HG03442 (cell line): ENCODE results near the gene LYST.
"Not testable (repeated sequence)": the region's sequence is repeated elsewhere in the genome, so short reads cannot be mapped to it uniquely, and the experiment has no call there.

Experiments used
- ATAC-seq: cut with Tn5 transposase; IDR thresholded peaks from one replicate; pipeline ENCODE4 v1.9.1; 2021; ENCODE audit warnings: mild to moderate bottlenecking, moderate library complexity; ENCODE audit not compliant: unreplicated experiment

The LYST gene

DNA sequence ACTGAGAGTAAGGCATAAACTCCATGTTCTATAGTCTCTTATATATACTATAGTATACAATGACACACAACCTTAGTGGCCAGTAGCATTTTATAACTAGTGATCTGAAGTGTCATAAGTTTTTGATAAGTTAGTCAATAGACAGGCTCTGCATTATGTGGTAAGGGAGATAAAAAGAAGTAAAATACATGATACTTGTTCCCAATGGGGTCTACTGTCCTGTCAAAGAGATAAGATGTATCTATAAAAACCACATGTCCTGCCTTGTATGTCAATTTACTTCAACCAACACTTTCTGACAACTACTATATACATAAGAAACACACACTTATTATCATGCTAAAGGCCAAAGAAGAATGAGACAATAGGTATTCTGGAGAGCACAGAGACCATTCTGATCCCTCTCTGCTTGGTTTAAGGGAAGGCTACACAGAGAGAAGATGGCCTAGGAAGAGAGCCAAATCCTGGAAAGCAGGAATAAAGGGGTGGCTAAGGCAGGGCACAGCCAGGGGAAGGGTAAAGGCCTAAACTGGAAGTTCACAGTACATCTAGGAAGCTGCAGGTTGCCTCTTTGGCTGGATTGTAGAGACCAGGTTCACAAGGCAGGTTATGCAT is 91.4 kb downstream of the LYST start:
- no peak for ATAC-seq

- ATAC-seq: peak; percentile 83
Measured at GRCh38 chr1:235767795-235768194, 98.9 kb downstream of the LYST start.

GRCh38 chr1:235766794-235767285 is 99.9 kb downstream of the LYST start:
- no peak for ATAC-seq

DNA sequence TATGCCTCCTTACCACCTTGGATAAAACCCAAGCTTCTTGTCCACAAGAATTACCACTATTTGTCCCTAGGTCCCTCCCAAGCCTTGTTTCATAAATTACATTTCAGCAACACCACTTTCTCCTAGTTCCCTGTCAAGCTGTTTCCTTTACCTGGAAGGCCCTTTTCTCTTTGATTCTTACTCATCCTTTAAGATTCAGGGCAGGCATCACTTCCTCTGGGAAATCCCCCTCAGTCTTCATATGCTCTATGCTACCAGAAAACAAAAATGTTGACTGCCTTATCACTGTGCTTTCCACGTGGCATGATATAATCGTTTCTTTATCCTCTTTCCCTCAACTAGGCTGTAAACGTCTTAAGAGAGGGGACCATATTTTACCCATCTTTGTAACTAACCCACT is 102.7 kb downstream of the LYST start:
- ATAC-seq: peak; percentile 67

DNA sequence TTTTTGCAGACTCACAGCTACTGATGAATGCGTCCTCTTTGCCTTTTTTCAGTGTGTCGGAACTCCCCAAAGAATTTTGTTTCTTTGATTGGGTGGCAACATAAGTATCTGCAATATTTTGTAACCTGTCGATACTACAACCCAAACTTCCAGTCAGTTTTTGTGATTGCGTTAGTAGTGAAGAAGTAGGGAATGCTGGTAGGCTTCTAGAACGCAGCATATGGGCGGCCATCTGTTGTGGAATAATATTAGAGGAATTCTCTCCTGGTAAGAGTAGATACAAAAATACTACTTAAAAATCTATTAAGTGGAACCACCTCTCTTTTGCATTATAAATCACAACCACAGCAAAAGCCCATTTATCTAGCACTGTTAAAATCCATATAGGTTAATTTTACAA is 107.4 kb downstream of the LYST start:
- no peak for ATAC-seq

DNA sequence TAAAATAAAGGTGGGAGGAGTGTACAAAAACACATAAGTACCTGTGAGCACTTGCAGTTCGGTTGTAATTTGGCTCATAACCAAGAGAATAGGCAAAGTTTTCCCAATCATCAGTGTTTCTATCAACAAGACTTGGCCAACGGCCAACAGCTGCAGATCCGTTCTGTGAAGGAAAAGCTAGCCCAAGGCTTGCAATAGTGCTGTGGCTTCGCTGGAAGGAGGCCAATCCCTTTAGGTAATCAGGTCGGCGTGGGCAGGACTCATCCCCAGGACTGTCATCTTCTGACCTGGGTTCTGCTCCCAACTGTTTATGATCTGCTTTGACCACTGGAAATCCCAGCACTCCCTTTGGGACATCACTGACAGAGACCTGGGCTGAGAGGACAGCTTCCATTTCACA is 107.8 kb downstream of the LYST start:
- no peak for ATAC-seq

DNA sequence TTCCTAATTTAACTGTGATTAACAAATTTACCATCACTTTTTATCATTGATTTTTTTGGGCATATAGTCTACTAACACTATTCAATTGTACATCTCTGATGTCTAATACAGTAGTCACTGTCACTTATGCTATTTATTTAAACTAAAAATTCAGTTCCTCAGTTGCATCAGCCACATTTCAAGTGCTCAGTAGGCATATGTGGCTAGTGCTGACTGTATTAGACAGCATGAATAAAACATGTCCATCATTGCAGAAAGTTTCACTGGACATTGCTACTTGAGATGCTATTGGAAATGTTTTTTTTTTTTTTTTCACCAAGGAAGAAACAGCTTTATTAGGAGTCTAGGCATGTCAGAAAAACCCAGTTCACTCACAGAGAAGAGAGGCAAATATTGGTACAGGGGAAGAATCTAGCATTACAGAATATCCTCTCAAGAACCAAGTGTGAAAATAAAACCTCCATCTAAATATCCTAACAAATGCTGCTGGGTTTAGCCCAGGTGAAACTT is 109.1 kb downstream of the LYST start:
- no peak for ATAC-seq

- ATAC-seq: not testable (repeated sequence)
Measured at GRCh38 chr1:235754186-235754585, 112.5 kb downstream of the LYST start.

DNA sequence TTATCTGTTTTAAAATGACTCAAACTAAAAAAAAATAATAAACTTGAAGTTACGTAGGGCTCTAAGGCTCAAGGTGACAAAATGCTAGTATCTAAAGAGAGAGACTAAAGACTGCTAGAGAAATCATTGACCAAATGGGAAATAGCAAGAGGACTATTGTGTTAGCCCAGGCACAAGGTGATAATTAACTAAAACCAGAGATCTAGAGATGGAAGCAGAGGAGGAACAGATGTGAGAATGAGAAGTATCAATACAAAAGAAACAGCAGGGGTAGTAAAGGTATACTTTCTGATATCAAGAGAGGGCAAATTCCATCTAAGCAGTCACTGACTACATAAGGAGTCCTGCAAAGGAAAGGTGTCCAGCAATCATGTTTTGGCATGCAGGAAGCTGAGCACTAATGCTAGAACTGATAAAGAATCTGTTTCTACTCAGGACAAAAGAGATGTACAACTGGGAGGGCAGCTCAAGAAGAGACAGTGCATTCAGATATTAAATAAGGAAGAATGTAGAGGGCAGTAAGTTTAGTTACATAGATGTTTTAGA is 116.9 kb downstream of the LYST start:
- no peak for ATAC-seq

DNA sequence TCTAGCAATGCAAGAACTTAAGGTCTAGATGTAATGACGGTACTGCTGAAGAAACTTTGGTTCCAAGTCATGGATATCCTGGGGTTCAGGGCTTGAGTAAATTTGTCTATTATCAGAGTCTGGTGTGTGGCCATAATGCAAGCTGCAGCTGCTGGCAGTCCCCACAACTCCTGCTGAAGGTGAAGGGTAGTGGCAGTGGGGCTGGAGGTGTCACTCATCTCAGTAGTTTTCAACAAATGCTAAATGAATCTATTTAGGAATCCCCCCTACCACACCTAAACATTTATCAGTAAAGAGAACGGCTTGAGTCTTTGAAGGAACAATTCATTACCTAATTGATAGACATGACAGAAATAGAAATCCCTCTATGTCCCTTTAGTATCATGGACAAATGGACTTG is 118.0 kb downstream of the LYST start:
- ATAC-seq: no peak

DNA sequence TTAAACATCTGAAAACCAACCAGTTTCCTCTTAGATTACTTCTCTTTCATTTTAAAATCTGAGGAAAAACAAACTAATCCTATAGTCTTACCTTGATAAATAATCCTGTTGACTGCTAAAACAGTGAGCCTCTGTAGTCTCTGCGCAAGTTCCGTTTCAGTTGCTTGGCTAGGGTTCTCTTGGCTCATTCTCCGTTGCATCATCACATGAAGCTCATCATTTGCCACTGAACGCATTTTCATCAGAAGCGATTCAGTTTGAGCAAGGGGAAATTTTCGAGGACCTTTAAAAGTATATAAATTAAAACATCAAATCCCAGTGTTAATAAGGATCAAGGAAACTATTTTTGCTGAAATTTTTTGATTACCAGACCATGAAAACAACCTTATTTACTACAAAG is 120.5 kb downstream of the LYST start:
- no peak for ATAC-seq

GRCh38 chr1:235745503-235746136 is 121.1 kb downstream of the LYST start:
- no peak for ATAC-seq

GRCh38 chr1:235742914-235743599 is 123.6 kb downstream of the LYST start:
- no peak for ATAC-seq

- ATAC-seq: no peak
Measured at GRCh38 chr1:235741294-235741693, 125.4 kb downstream of the LYST start.

DNA sequence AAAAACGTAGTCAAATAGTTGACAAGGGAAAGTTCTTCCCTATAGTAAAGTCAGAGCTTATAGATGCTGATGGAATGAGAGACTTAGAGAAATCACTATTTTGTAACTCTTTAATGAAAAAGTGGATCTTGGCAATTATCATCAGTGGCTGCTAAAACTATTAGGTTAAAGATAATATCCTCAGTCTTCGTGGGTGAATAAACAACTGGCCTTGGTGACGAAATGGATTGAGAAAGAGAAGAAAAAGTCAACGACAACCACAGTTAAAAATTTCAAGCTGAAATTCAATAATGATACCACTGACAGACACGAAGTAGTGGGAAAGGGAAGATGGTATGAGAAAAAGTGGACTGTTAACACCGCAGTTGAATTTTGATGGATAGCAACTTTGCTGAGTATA is 127.1 kb downstream of the LYST start:
- ATAC-seq: no peak

DNA sequence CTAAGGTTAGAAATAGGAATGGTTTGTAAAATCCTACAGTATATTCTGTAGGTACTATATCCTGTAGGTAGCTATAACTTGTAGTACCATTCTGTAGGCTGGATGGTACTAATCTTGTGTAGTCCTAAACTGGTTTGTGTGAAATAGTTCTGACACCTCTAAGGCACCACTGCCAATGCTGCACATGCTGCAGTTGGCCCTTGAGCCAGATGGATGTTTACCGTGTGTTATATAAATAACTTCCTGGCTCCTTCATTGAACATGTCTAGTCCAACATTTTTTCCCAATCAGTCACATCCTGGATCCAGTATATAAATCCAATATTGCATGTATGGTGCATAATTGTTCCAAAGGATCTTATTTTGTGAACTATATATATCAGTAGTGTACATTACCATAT is 127.6 kb downstream of the LYST start:
- no peak for ATAC-seq

GRCh38 chr1:235737751-235738150 is 129.0 kb downstream of the LYST start:
- ATAC-seq: no peak

DNA sequence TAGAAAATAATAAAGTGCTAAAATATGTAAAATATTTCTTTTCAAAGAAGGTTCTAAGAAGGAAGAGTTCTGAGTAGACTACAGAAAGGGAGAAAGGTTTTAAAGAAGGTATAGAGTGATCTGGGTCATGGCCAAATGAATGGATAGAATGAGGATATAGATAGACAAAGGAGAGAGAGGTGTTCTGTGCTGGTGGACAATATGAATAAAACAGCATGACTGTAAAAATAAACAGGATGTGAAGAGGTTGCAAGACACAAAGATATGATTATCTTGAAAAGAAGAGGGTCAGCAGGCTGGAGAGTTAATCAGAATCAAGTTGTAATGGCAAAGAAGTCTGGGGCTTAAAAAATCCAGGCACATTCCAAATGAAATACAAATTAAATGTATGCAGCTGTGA is 130.4 kb downstream of the LYST start:
- ATAC-seq: no peak

DNA sequence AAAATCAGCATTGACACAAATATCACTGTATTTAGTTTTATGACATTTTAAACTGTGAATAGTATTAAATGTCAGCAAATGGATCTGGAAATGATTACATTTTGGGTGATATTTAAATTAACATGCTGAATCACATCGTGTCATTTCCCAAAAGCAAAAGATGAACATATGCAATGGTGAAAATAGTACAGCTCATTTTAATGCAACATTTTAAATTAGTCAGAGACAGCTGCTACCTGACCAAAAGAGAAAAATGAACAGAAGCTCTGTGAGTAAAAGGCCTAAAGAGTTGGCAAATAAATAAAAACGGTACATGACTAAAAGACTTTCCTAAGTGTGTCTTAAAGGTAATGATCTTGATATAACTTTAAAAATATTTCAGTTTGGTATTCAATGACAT is 131.1 kb downstream of the LYST start:
- ATAC-seq: no peak

DNA sequence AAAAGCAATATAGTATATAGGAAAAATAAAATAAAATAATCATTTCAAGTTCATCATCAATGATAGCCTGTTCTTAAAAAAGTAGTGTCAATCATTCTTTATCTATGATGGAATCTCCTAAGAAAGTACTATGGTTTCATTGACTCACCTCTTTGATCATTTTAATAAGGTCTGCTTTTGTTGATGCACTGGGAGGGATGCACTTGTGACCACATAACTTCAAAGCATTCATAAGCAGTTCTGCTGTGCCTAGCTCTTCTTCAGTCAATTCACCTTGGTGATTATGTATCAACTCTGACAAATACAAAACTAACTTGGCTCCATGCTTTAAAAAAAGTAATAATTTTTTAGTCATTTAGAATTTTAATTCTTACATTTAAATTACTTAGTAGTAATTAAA is 132.4 kb downstream of the LYST start:
- ATAC-seq: no peak

DNA sequence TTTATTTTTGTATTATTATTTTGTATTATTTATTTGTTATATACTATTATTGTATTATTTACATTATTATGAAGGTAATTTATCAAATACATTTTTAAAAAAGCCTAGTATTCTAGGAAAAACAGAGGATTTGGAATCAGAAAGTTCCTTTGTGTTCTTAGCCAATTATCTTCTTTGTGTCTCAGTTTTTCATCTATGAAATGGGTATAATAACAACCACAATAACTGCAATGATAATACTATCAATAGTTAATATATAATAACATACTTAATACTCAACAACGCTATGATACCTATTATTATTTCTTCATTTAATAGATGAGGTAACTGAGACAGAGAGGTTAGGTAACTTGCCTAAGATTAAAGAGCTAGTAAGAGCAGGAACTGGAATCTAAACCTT is 136.7 kb downstream of the LYST start:
- ATAC-seq: no peak

- no peak for ATAC-seq
Measured at GRCh38 chr1:235726557-235726956, 140.1 kb downstream of the LYST start.
